HAP-1 (cell line): ENCODE results near the gene PTPRT.

Experiments
- DNase-seq, 2 experiments: peaks; one replicate each; pipeline ENCODE4 v3.0.0-alpha.2; 2016 to 2020; ENCODE audit warnings: low spot score in 2 of 2
- H3K27me3 ChIP-seq: fragments of 250-450 bp; sonication (Bioruptor Pico); 2 replicates; pipeline ENCODE4 v1.5.1; 2020; ENCODE audit warnings: low read depth, mild to moderate bottlenecking, moderate library complexity
- H3K36me3 ChIP-seq: fragments of 250-450 bp; sonication (Bioruptor Pico); replicated peaks from 2 replicates; pipeline ENCODE4 v1.5.1; 2020; ENCODE audit warnings: mild to moderate bottlenecking
- H3K4me1 ChIP-seq: fragments of 250-450 bp; sonication (Bioruptor Pico); 2 replicates; pipeline ENCODE4 v1.5.1; 2020; ENCODE audit warnings: mild to moderate bottlenecking
- H3K4me3 ChIP-seq: fragments of 250-450 bp; sonication (Bioruptor Pico); 2 replicates; pipeline ENCODE4 v1.5.1; 2020; ENCODE audit warnings: mild to moderate bottlenecking, moderate library complexity
- H3K9me3 ChIP-seq: fragments of 250-450 bp; sonication (Bioruptor Pico); 2 replicates; pipeline ENCODE4 v1.5.1; 2020; ENCODE audit warnings: mild to moderate bottlenecking, moderate library complexity
- in situ Hi-C: fragments of 300-500 bp; cut with MboI; formaldehyde crosslinking; loops from 3 replicates; pipeline ENCODE4 v1.14.3; 2020; ENCODE audit warnings: low sequenced_read_pairs, inconsistent platforms, mixed read lengths

The PTPRT gene

GRCh38 chr20:42572320-42573016 lies 617.2 kb downstream of the PTPRT start:
- in situ Hi-C loops, result no loop called here
- no peaks in the 10 kb centered on the region for H3K36me3 ChIP-seq
- H3K4me1 ChIP-seq, result no peaks in the 10 kb centered on the region
- no peaks in the 10 kb centered on the region for H3K27me3 ChIP-seq
- no peaks in the 10 kb centered on the region for H3K9me3 ChIP-seq
- H3K4me3 ChIP-seq, result no peak overlapping the region
- no peak for DNase-seq

DNA sequence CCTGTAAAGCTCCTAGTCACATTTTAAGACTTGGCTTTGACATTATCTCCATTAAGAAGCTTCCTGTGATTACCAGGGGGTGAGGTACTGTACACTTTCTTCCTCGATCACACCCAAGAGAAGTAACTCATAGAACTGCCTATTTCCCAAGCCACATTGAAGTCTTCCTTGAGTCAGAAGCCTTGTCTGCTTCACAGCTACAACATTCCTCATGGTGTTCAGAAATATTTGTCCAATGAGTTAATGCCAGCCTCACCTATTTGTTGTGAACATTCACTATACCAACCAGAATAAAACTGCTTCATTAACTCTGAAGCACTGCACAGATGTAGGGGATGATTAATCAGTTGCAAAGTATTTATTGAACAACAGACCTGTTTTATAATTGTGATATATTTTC lies 622.3 kb downstream of the PTPRT start:
- Histone ChIP-seq H3K4me1 (no peaks in the 10 kb centered on the region), H3K27me3 (no peaks in the 10 kb centered on the region), H3K36me3 (no peaks in the 10 kb centered on the region), H3K9me3 (no peaks in the 10 kb centered on the region), H3K4me3 (no peak overlapping the region)
- DNase-seq, result no peak
- in situ Hi-C loops, result no loop called here

GRCh38 chr20:42565235-42565995 lies 624.3 kb downstream of the PTPRT start:
- Histone ChIP-seq H3K4me1 (no peaks in the 10 kb centered on the region), H3K36me3 (no peaks in the 10 kb centered on the region), H3K27me3 (no peaks in the 10 kb centered on the region), H3K9me3 (no peaks in the 10 kb centered on the region), H3K4me3 (no peak overlapping the region)
- in situ Hi-C loops, result no loop called here
- no peak for DNase-seq

- no peak for DNase-seq
- in situ Hi-C loops, result no loop called here
- Histone ChIP-seq H3K4me3 (no peak overlapping the region), H3K36me3 (no peaks in the 10 kb centered on the region), H3K27me3 (no peaks in the 10 kb centered on the region), H3K4me1 (no peaks in the 10 kb centered on the region), H3K9me3 (no peaks in the 10 kb centered on the region)
These were observed 630.0 kb downstream of the PTPRT start for GRCh38 chr20:42559665-42560064.

DNA sequence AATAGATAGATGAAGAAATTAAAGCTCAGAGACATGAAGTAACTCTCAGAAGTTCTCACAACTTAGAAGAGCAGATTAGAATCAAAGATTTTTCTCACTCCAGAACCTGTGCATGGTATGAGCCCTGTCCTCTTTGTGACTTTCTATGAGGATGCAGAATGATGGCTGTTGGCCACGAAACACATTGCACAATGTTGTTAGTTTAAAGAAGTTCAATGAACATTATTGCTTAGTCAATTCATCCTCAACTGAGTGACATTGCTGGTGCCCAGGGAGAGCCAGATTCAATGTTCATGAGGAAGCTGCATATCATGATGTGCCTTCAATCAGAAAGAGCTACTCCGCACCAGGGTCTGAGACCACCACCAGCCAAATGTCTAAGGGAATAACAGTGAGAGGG lies 633.1 kb downstream of the PTPRT start:
- Histone ChIP-seq H3K4me3 (no peak overlapping the region), H3K36me3 (no peaks in the 10 kb centered on the region), H3K9me3 (no peaks in the 10 kb centered on the region), H3K4me1 (no peaks in the 10 kb centered on the region), H3K27me3 (no peaks in the 10 kb centered on the region)
- in situ Hi-C loops, result no loop called here
- DNase-seq, result no peak

DNA sequence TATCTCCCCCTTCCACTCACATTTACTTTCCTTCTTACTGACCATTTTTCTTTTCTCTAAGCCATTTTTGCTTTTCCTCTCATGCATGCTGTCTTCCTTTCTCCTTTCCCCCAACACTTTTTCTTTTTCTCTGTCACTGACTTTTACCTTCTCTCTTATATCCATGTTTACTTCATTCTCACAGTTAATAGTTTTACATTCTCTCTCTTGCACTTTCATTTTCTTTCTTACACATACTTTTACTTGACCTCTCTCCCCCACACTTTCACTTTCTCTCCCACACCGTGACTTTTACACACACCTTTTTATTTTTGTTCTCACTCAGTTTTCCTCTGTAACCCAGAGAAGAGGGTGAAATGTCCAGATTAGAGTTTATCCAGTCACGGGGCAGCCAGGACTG lies 636.3 kb downstream of the PTPRT start:
- DNase-seq, result no peak
- in situ Hi-C loops, result no loop called here
- no peaks in the 10 kb centered on the region for H3K36me3 ChIP-seq
- no peak overlapping the region for H3K4me3 ChIP-seq
- no peaks in the 10 kb centered on the region for H3K27me3 ChIP-seq
- no peaks in the 10 kb centered on the region for H3K4me1 ChIP-seq
- H3K9me3 ChIP-seq, result no peaks in the 10 kb centered on the region

GRCh38 chr20:42549496-42549895 lies 640.2 kb downstream of the PTPRT start:
- Histone ChIP-seq H3K36me3 (no peaks in the 10 kb centered on the region), H3K27me3 (no peaks in the 10 kb centered on the region), H3K4me1 (no peaks in the 10 kb centered on the region), H3K4me3 (no peak overlapping the region), H3K9me3 (no peaks in the 10 kb centered on the region)
- in situ Hi-C loops, result no loop called here
- no peak for DNase-seq

GRCh38 chr20:42544926-42545325 lies 644.8 kb downstream of the PTPRT start:
- H3K4me3 ChIP-seq, result no peak overlapping the region
- H3K27me3 ChIP-seq, result no peaks in the 10 kb centered on the region
- no peaks in the 10 kb centered on the region for H3K4me1 ChIP-seq
- H3K9me3 ChIP-seq, result no peaks in the 10 kb centered on the region
- H3K36me3 ChIP-seq, result no peaks in the 10 kb centered on the region
- in situ Hi-C loops, result no loop called here
- DNase-seq, result no peak

- in situ Hi-C loops, result no loop called here
- no peak for DNase-seq
- Histone ChIP-seq H3K4me1 (no peaks in the 10 kb centered on the region), H3K9me3 (no peaks in the 10 kb centered on the region), H3K4me3 (no peak overlapping the region), H3K36me3 (no peaks in the 10 kb centered on the region), H3K27me3 (no peaks in the 10 kb centered on the region)
These were observed 656.9 kb downstream of the PTPRT start for GRCh38 chr20:42532831-42533230.

GRCh38 chr20:42531508-42531961 lies 658.2 kb downstream of the PTPRT start:
- Histone ChIP-seq H3K4me3 (no peak overlapping the region), H3K27me3 (no peaks in the 10 kb centered on the region), H3K36me3 (no peaks in the 10 kb centered on the region), H3K4me1 (no peaks in the 10 kb centered on the region), H3K9me3 (no peaks in the 10 kb centered on the region)
- in situ Hi-C loops, result no loop called here
- DNase-seq, result no peak

DNA sequence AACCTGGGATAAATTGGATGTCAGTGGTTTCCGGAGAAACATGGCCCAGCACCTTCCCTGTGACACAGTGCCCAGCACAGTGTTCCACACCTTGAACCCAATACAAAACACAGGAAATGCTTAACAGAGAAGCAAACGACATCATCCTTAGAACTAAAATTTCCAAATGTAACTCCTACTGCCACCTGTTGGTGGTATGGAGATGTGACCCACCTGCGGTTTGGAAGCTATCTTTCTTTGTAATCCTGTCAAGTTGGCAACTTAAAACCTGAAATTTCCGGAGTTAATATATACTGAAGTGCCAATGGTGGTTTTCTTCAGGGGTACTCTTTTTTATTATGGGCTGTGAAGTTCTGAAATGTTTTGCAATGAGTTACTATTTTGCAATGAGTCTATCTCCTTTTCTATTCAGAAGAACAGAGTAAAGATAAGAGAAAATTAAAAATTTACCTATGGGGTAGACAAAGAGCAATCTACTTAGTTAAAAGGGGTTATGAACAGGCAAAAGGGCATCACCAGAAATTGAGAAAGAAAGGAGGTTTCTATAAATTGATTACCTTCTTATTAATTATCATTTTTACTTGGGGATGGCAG lies 658.8 kb downstream of the PTPRT start:
- in situ Hi-C loops, result no loop called here
- Histone ChIP-seq H3K27me3 (no peaks in the 10 kb centered on the region), H3K36me3 (no peaks in the 10 kb centered on the region), H3K4me3 (no peak overlapping the region), H3K4me1 (no peaks in the 10 kb centered on the region), H3K9me3 (no peaks in the 10 kb centered on the region)
- DNase-seq, result no peak

DNA sequence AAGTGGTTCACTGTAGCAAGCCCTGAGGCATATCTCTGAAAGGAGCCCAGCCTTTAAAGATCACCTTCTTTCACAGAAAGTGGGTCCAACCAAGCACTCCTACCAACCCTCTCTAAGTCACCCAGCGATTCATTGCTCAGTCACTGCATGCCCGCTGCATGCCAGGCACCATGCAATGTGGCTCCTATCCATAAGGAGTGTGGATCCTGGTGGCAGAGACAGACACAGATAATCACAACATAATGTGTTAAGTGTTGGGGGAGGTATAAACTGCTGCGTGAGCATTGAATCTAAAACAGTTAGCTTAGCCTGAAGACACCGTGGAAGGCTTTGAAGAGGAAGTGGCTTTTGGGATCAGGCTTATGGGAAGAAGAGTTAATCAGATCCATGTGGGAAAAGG lies 659.5 kb downstream of the PTPRT start:
- no peak overlapping the region for H3K4me3 ChIP-seq
- no peaks in the 10 kb centered on the region for H3K9me3 ChIP-seq
- H3K27me3 ChIP-seq, result no peaks in the 10 kb centered on the region
- no peaks in the 10 kb centered on the region for H3K36me3 ChIP-seq
- in situ Hi-C loops, result no loop called here
- no peaks in the 10 kb centered on the region for H3K4me1 ChIP-seq
- DNase-seq, result no peak

GRCh38 chr20:42524058-42524457 lies 665.6 kb downstream of the PTPRT start:
- Histone ChIP-seq H3K27me3 (no peaks in the 10 kb centered on the region), H3K36me3 (no peaks in the 10 kb centered on the region), H3K4me1 (no peaks in the 10 kb centered on the region), H3K4me3 (no peak overlapping the region), H3K9me3 (no peaks in the 10 kb centered on the region)
- DNase-seq, result no peak
- in situ Hi-C loops, result no loop called here

DNA sequence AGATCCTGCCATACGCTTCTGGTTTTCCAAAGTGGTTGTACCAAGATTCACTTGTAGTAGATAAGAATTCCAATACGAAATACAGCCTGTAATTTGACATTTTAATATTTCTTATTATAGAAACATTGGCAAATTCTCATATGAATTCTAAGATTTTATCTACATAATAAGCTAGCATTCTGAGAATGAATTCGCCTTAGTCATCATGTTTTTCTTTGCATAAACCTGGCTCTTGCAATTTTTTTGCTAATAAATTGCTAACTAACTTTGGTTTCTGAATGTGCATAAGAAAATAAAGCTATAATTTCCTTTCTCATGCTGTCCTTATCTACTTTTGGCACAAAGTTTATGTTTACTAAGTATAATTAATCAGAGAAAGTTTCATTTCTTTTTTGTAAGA lies 673.0 kb downstream of the PTPRT start:
- H3K4me1 ChIP-seq, result no peaks in the 10 kb centered on the region
- H3K36me3 ChIP-seq, result no peaks in the 10 kb centered on the region
- H3K4me3 ChIP-seq, result no peak overlapping the region
- in situ Hi-C loops, result no loop called here
- H3K27me3 ChIP-seq, result no peaks in the 10 kb centered on the region
- no peaks in the 10 kb centered on the region for H3K9me3 ChIP-seq
- no peak for DNase-seq
